ENCODE data around the gene MED27.

Gene MED27

DNA sequence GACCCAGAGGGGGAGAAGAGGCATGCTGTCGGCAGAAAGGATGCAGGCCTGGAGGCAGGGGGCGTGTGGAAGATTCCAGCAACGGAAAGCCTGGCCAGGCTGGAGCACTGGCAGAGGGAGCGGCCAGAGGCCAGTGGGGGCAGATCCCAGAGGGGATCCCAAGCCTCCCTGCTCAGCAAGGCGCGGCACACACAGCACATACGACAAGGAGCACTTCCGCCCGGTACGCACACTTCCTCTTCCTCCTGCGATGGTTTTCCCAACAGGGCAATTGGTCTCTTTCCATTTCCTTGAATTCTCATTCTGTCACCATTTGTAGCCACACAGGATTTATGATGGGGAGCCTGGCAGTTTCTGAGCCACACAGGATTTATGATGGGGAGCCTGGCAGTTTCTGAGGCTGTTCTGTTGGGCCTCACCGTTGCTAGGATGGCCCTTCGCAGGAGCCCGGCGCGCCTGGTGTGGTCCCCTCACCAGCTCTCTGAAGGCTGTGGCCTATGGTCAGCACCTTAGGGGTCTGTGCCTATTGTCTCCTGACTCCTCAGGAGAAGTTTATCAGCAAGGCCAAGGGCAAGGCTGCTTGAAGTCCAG, 216.3 kb downstream of the MED27 start:
- no peak for TF ChIP-seq CTCF (IDR thresholded peaks at IDR 0.05; ENCODE audit: low read depth, low read length, missing control alignments)
- in situ Hi-C loops (cut with HindIII; ENCODE audit: low sequenced_read_pairs) = no loop called here
- no peak overlapping the region for H3K4me3 ChIP-seq (ENCODE audit: low read depth, low read length)
- DNase-seq (ENCODE audit: low read depth) = no peak

- no peak for TF ChIP-seq CTCF (IDR thresholded peaks at IDR 0.05; ENCODE audit: low read depth, low read length, missing control alignments)
- in situ Hi-C loops (cut with HindIII; ENCODE audit: low sequenced_read_pairs) = no loop called here
- DNase-seq (ENCODE audit: low read depth) = no peak
These were observed 217.4 kb downstream of the MED27 start for GRCh38 chr9:131862261-131862660.

DNA sequence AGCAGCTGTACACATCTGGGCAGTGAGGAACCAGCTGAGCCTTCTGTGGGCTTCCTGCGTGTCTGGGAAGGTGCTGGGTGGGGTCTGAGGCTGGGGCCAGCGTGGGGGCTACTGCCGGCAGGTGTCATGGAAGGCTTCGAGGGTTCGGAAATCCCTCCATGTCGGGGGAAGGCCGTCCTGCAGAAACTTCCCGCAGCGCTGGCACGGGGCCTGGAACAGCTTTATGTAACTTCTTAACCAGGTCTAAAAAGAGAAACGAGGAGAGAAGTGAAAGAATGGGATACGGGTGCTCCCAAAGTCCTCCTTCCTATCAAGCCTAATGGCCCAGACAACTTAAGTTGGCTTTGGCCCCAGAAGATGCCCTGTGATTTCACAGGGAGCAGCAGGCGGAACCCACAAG, 219.2 kb downstream of the MED27 start:
- in situ Hi-C loops (cut with HindIII; ENCODE audit: low sequenced_read_pairs) = no loop called here
- no peak for TF ChIP-seq CTCF (IDR thresholded peaks at IDR 0.05; ENCODE audit: low read depth, low read length, missing control alignments)
- DNase-seq (ENCODE audit: low read depth) = no peak
- H3K4me3 ChIP-seq (ENCODE audit: low read depth, low read length) = no peak overlapping the region

More at GRCh38 chr9:131862261-131862660, 217.4 kb downstream of the MED27 start:
- H3K4me3 ChIP-seq (ENCODE audit: low read depth, low read length) = no peak overlapping the region

DNA sequence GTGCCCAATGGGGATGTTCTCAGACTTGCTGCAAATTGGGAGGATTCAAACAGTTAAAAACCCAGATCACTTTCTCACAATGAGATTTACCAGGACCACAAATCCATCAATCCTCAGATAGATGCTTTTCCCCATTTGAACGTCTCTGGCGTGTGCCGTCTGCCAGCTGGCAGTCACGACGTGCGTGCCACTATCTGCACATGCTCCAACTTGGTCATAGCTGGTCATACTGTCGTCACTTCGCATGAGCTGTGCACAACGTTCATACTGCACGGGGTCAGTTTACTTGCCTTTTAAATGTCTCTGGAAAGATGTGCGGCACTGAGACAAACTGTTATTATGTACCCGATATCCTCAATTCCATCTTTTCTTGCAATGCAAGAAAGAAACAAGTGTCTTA, 221.5 kb downstream of the MED27 start:
- DNase-seq (ENCODE audit: low read depth) = no peak
- no peak overlapping the region for H3K4me3 ChIP-seq (ENCODE audit: low read depth, low read length)
- in situ Hi-C loops (cut with HindIII; ENCODE audit: low sequenced_read_pairs) = no loop called here
- TF ChIP-seq CTCF (IDR thresholded peaks at IDR 0.05; ENCODE audit: low read depth, low read length, missing control alignments) = no peak

DNA sequence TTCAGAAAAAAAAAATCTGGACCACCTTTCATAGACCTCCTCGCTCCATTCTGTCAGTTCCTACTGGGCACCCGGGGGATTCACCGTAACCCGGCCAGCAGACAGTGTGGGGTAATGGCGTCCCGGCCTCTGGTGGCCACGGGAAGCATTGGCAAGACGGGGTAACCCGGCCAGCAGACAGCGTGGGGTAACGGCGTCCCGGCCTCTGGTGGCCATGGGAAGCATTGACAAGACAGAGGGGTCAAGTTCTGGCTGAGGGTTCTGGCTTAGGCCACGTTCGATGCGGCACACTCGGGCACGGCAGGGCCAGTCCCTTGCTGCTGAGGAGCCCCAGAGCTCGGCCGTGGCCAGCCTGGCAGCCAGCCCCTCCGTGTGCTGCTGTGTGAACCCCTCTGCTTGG, 223.6 kb downstream of the MED27 start:
- in situ Hi-C loops (cut with HindIII; ENCODE audit: low sequenced_read_pairs) = no loop called here
- TF ChIP-seq CTCF (IDR thresholded peaks at IDR 0.05; ENCODE audit: low read depth, low read length, missing control alignments) = peak; percentile 17
- no peak overlapping the region for H3K4me3 ChIP-seq (ENCODE audit: low read depth, low read length)
- no peak for DNase-seq (ENCODE audit: low read depth)

- TF ChIP-seq CTCF (IDR thresholded peaks at IDR 0.05; ENCODE audit: low read depth, low read length, missing control alignments) = no peak
- in situ Hi-C loops (cut with HindIII; ENCODE audit: low sequenced_read_pairs) = no loop called here
- H3K4me3 ChIP-seq (ENCODE audit: low read depth, low read length) = no peak overlapping the region
These were observed 224.6 kb downstream of the MED27 start for GRCh38 chr9:131854896-131855613.

More at GRCh38 chr9:131854896-131855613, 224.6 kb downstream of the MED27 start:
- no peak for DNase-seq (ENCODE audit: low read depth)
